K562 (cell line): ENCODE data around the gene LTA. TPM values are rescaled to one million over a fixed set of nuclear protein-coding genes. Genes with fewer than 3 reads are reported as not detected.

ENCODE experiments used
- CBFB ChIP-seq: sonication (generic); formaldehyde crosslinking; IDR thresholded peaks from 2 replicates; pipeline ENCODE4 v1.4.0; 2020; ENCODE audit warnings: mild to moderate bottlenecking, missing genetic modification reagents
- CHD1 ChIP-seq: fragments of 200-600 bp; sonication (generic); IDR thresholded peaks from one replicate; pipeline ENCODE4 v1.6.1; 2012; ENCODE audit warnings: mild to moderate bottlenecking, moderate library complexity, low read length, inconsistent platforms
- CTCF ChIP-seq, 3 experiments: IDR thresholded peaks in 2 of 3; conservative IDR thresholded peaks in 1 of 3; 2 replicates each; pipeline ENCODE4 v1.5.1; 2011 to 2012; ENCODE audit warnings: low read length in 3 of 3, mild to moderate bottlenecking in 3 of 3, control low read depth in 2 of 3, improper control_type of control experiment in 1 of 3, inconsistent platforms in 1 of 3, low read depth in 1 of 3, mixed read lengths in 1 of 3, moderate library complexity in 1 of 3; ENCODE audit not compliant: insufficient read depth in 2 of 3
- FOXJ2 ChIP-seq: fragments of 200-800 bp; sonication (Bioruptor generic); IDR thresholded peaks from 2 replicates; pipeline ENCODE4 v1.6.1; 2016; ENCODE audit warnings: missing genetic modification characterization, missing compliant biosample characterization
- KLF13 ChIP-seq: fragments of 450-650 bp; IDR thresholded peaks from 2 replicates; pipeline ENCODE4 v1.6.1; 2016; ENCODE audit warnings: missing genetic modification characterization, low read depth, mild to moderate bottlenecking, missing compliant biosample characterization, moderate library complexity, borderline replicate concordance
- MAFG ChIP-seq: fragments of 450-650 bp; conservative IDR thresholded peaks from 2 replicates; pipeline ENCODE4 v1.6.1; 2016; ENCODE audit warnings: missing genetic modification characterization, missing compliant biosample characterization
- MYC ChIP-seq, 2 experiments: fragments of 250-450 bp in 1 of 2; sonication (Bioruptor Pico) in 1 of 2; IDR thresholded peaks; 2 replicates each; pipeline versions ENCODE4 v1.5.1 to v1.6.1; 2012 to 2021; ENCODE audit warnings: low read depth in 2 of 2, borderline replicate concordance in 1 of 2, improper control_type of control experiment in 1 of 2, low read length in 1 of 2, mild to moderate bottlenecking in 1 of 2, moderate library complexity in 1 of 2
- PCBP2 ChIP-seq: fragments of 200-400 bp; formaldehyde crosslinking; IDR thresholded peaks from 2 replicates; pipeline ENCODE4 v1.6.1; 2018; ENCODE audit warnings: low read length, low read depth, mild to moderate bottlenecking, moderate library complexity; ENCODE audit not compliant: poor library complexity, severe bottlenecking
- ZKSCAN8 ChIP-seq: fragments of 200-800 bp; sonication (Bioruptor generic); IDR thresholded peaks from 2 replicates; pipeline ENCODE4 v1.6.1; 2016; ENCODE audit warnings: missing genetic modification characterization, missing compliant biosample characterization
- ZNF124 ChIP-seq: sonication (generic); formaldehyde crosslinking; IDR thresholded peaks from 2 replicates; pipeline ENCODE4 v1.8.1; 2022; ENCODE audit warnings: missing genetic modification reagents
- ZNF184 ChIP-seq: sonication (generic); formaldehyde crosslinking; IDR thresholded peaks from 2 replicates; pipeline ENCODE4 v1.5.0; 2020; ENCODE audit warnings: missing genetic modification reagents
- ZNF431 ChIP-seq: sonication (generic); formaldehyde crosslinking; IDR thresholded peaks from 2 replicates; pipeline ENCODE4 v1.8.0; 2022; ENCODE audit warnings: mild to moderate bottlenecking, missing genetic modification reagents
- polyA plus RNA-seq, 8 experiments: library from polyadenylated mRNA; depleted of rRNA in 4 of 8; stranded (reverse) in 5 of 8; unstranded in 3 of 8; fragments of >200 nt; fragmentation: Nextera tagmentation in 2 of 8; fragmentation: Illumina TruSeq in 1 of 8; extraction: Ambion mirVana in 2 of 8; extraction: Trizol in 1 of 8; gene quantifications; 2 replicates each; pipeline versions ENCODE4 v1.2.1 to v1.2.3, GENCODE V29; 2011 to 2014; ENCODE audit warnings: inconsistent platforms in 1 of 8, missing spikeins in 1 of 8
- total RNA-seq, 7 experiments: library from RNA; depleted of rRNA in 6 of 7; stranded (reverse); fragments of >200 nt in 6 of 7; fragmentation: Illumina TruSeq in 2 of 7; extraction: Trizol in 2 of 7; gene quantifications; 2 replicates each; pipeline versions ENCODE4 v1.2.1 to v1.2.3, GENCODE V29; 2011 to 2021; ENCODE audit warnings: low replicate concordance in 1 of 7

Gene LTA
- total and polyA plus RNA-seq, 9 of the 15 experiments (the other 6 are each of a cell fraction or from before 2014, with no cell fraction given), result 0.80 TPM; not detected in 8

GRCh38 chr6:31619805-31620585 is 47.9 kb downstream of the LTA start (continued):
- TF ChIP-seq MYC (IDR thresholded peaks at IDR 0.05; ENCODE audit: low read depth, low read length) (peak; percentile 55; the same call in 1 of the 2 replicates), MYC (CRISPR knock-in tag; IDR thresholded peaks at IDR 0.05; ENCODE audit: borderline replicate concordance, low read depth) (peak; percentile 90), CHD1 (peak; percentile 83), PCBP2 (no peak), CBFB (CRISPR knock-in tag) (no peak), ZNF124 (CRISPR knock-in tag) (no peak), MAFG (tag) (peak; percentile 20; the same call in 1 of the 2 replicates), CTCF (IDR thresholded peaks at IDR 0.05 in 2 of 3, conservative IDR thresholded peaks at IDR 0.05 in 1 of 3; ENCODE audit: insufficient read depth in 2 of 3, low read depth in 1 of 3, low read length in 3 of 3) (no peak; a peak in 1 of 6 replicates), KLF13 (tag) (peak; percentile 87), ZKSCAN8 (CRISPR knock-in tag) (no peak), ZNF184 (no peak), FOXJ2 (tag) (no peak), ZNF431 (no peak)
